K562 (cell line): Measurements from ENCODE around the gene SORBS2. TPM values are rescaled to one million over a fixed set of nuclear protein-coding genes. Genes with fewer than 3 reads are reported as not detected.

Experiments
- ATAC-seq: fragments of 200-7000 bp; cut with Tn5 transposase; 3 replicates; pipeline ENCODE4 v1.9.1; 2020; ENCODE audit warnings: moderate library complexity
- BruUV-seq: library from RNA; stranded (reverse); fragments of 400-500 nt; replicated peaks from 2 replicates; lab custom pipeline; 2021; lab: Mats Ljungman, UMichigan
- CTCF ChIA-PET: fragments of 300-600 bp; formaldehyde crosslinking; extraction: SDS; loops from one replicate; lab custom pipeline; 2021; ENCODE audit warnings: low intra/inter-chr PET ratio; lab: Yijun Ruan, JAX
- POLR2A ChIA-PET: fragments of 300-600, 350-650 bp; sonication (Branson Sonifier 250); formaldehyde crosslinking; extraction: SDS; loops from one replicate; lab custom pipeline; 2021; ENCODE audit warnings: antibody characterized with exemption, inconsistent platforms; lab: Yijun Ruan, JAX
- DNase-seq, 4 experiments: peaks; one replicate each; pipeline versions ENCODE4 v3.0.0 to v3.0.0-alpha.2; 2011 to 2018; ENCODE audit warnings: low spot score in 3 of 4, mixed read lengths in 3 of 4; ENCODE audit errors: extremely low read depth in 1 of 4
- FAIRE-seq: peaks from 2 replicates; lab custom pipeline; 2011; peaks lifted over from hg19 to GRCh38; lab: Jason Lieb, UNC
- H2AFZ ChIP-seq: 2 replicates; pipeline ENCODE4 v1.6.0; 2011; ENCODE audit warnings: low read depth, low read length, control low read depth, inconsistent platforms
- H3K27ac ChIP-seq: fragments of 200-600 bp; 3 replicates; pipeline ENCODE4 v1.8.0; 2011; ENCODE audit warnings: low read depth, mild to moderate bottlenecking, control low read depth, inconsistent platforms, low read length, moderate library complexity, mixed read lengths; ENCODE audit errors: extremely low read depth
- H3K27me3 ChIP-seq, 2 experiments: fragments of 300-600 bp in 1 of 2; 2 replicates in 1 of 2; 3 replicates in 1 of 2; pipeline versions ENCODE4 v1.6.0 to v1.8.0; 2011; ENCODE audit warnings: inconsistent platforms in 2 of 2, low read length in 2 of 2, mild to moderate bottlenecking in 1 of 2, mixed read lengths in 1 of 2, moderate library complexity in 1 of 2; ENCODE audit not compliant: control insufficient read depth in 2 of 2, insufficient read depth in 2 of 2
- H3K36me3 ChIP-seq: fragments of 300-600 bp; 3 replicates; pipeline ENCODE4 v1.8.0; 2011; ENCODE audit warnings: mild to moderate bottlenecking, low read length, inconsistent platforms; ENCODE audit not compliant: control insufficient read depth, insufficient read depth
- H3K4me1 ChIP-seq, 2 experiments: fragments of 200-600 bp in 1 of 2; replicated peaks in 1 of 2; 2 replicates in 1 of 2; 3 replicates in 1 of 2; pipeline versions ENCODE4 v1.5.1 to v1.8.0; 2011; ENCODE audit warnings: inconsistent platforms in 2 of 2, low read length in 2 of 2, mild to moderate bottlenecking in 1 of 2, mixed read lengths in 1 of 2, moderate library complexity in 1 of 2; ENCODE audit not compliant: control insufficient read depth in 2 of 2, insufficient read depth in 2 of 2
- H3K4me2 ChIP-seq: 2 replicates; pipeline ENCODE4 v1.6.1; 2011; ENCODE audit warnings: low read length, control low read depth, inconsistent platforms, mixed read lengths; ENCODE audit not compliant: insufficient read depth
- H3K4me3 ChIP-seq: fragments of 200-600 bp; sonication (generic), shearing (Covaris generic); 2 replicates; pipeline ENCODE4 v1.5.1; 2016; ENCODE audit warnings: control low read depth, inconsistent platforms
- H3K79me2 ChIP-seq: fragments of 200-600 bp; 3 replicates; pipeline ENCODE4 v1.8.0; 2011; ENCODE audit warnings: low read length, inconsistent platforms; ENCODE audit not compliant: control insufficient read depth, insufficient read depth
- H3K9ac ChIP-seq, 2 experiments: 2 replicates each; pipeline versions ENCODE4 v1.6.0 to v1.6.1; 2011; ENCODE audit warnings: low read depth in 2 of 2, low read length in 2 of 2, control low read depth in 1 of 2, inconsistent platforms in 1 of 2, mild to moderate bottlenecking in 1 of 2, mixed read lengths in 1 of 2; ENCODE audit not compliant: insufficient read depth in 1 of 2
- H3K9me1 ChIP-seq: one replicate; pipeline ENCODE4 v1.6.0; 2011; ENCODE audit warnings: inconsistent platforms, mild to moderate bottlenecking, low read length, moderate library complexity; ENCODE audit not compliant: control insufficient read depth, insufficient read depth
- H3K9me3 ChIP-seq: replicated peaks from 2 replicates; pipeline ENCODE4 v1.5.1; 2011; ENCODE audit warnings: low read depth, low read length, inconsistent platforms; ENCODE audit not compliant: control insufficient read depth, insufficient read depth
- H4K20me1 ChIP-seq: replicated peaks from 2 replicates; pipeline ENCODE4 v1.6.1; 2011; ENCODE audit warnings: low read length, inconsistent platforms, mixed read lengths; ENCODE audit not compliant: control insufficient read depth, insufficient read depth
- E2F4 ChIP-seq: sonication (generic); formaldehyde crosslinking; IDR thresholded peaks from 2 replicates; pipeline ENCODE4 v1.8.0; 2022; ENCODE audit warnings: mild to moderate bottlenecking, low read depth, missing genetic modification reagents
- E2F8 ChIP-seq: fragments of 450-650 bp; IDR thresholded peaks from 2 replicates; pipeline ENCODE4 v1.7.1; 2018; ENCODE audit warnings: mild to moderate bottlenecking, low read depth; ENCODE audit not compliant: partially characterized antibody
- FOXP1 ChIP-seq: sonication (generic); formaldehyde crosslinking; IDR thresholded peaks from 2 replicates; pipeline ENCODE4 v1.8.0; 2022; ENCODE audit warnings: mild to moderate bottlenecking, missing genetic modification reagents
- MAX ChIP-seq: sonication (generic); formaldehyde crosslinking; IDR thresholded peaks from 2 replicates; pipeline ENCODE4 v1.9.0; 2022; ENCODE audit warnings: mild to moderate bottlenecking, missing genetic modification reagents
- MCM2 ChIP-seq: fragments of 450-650 bp; IDR thresholded peaks from 2 replicates; pipeline ENCODE4 v1.6.1; 2017; ENCODE audit warnings: low read depth, mild to moderate bottlenecking
- PTBP1 ChIP-seq: fragments of 200-400 bp; formaldehyde crosslinking; IDR thresholded peaks from 2 replicates; pipeline ENCODE4 v1.6.1; 2017; ENCODE audit warnings: low read depth, low read length
- RBM39 ChIP-seq: fragments of 200-400 bp; formaldehyde crosslinking; optimal IDR thresholded peaks from 2 replicates; pipeline ENCODE3; 2018; ENCODE audit warnings: low read depth, low read length
- RCOR1 ChIP-seq, 2 experiments: IDR thresholded peaks; 2 replicates each; pipeline ENCODE4 v1.6.1; 2012; ENCODE audit warnings: low read depth in 2 of 2, low read length in 2 of 2, borderline replicate concordance in 1 of 2, improper control_type of control experiment in 1 of 2
- SIN3A ChIP-seq, 2 experiments: fragments of 150-350 bp in 1 of 2; IDR thresholded peaks; 2 replicates each; pipeline ENCODE4 v1.6.1; 2011 to 2016; ENCODE audit warnings: borderline replicate concordance in 2 of 2, low read depth in 2 of 2, low read length in 2 of 2, mild to moderate bottlenecking in 2 of 2, moderate library complexity in 2 of 2; ENCODE audit not compliant: control insufficient read depth in 1 of 2
- SMARCB1 ChIP-seq: IDR thresholded peaks from 2 replicates; pipeline ENCODE4 v1.6.1; 2011; ENCODE audit warnings: improper control_type of control experiment, low read depth; ENCODE audit not compliant: insufficient read length
- SOX6 ChIP-seq: fragments of 450-650 bp; IDR thresholded peaks from 2 replicates; pipeline ENCODE4 v1.6.1; 2014; ENCODE audit warnings: mild to moderate bottlenecking
- WGBS: fragments of 100-300 bp; shearing (Covaris generic); methylation state at CpG from one replicate; pipeline ENCODE4 v1.1.6; 2016; ENCODE audit warnings: low coverage, mixed read lengths; ENCODE audit not compliant: insufficient coverage; ENCODE audit errors: missing lambda C conversion rate; 5-methylcytosine and 5-hydroxymethylcytosine counted together
- in situ Hi-C: fragments of 300-500 bp; cut with MboI; formaldehyde crosslinking; loops from 4 replicates; pipeline ENCODE4 v1.15.0; 2018; ENCODE audit warnings: inconsistent platforms, mixed read lengths
- intact Hi-C: fragments of 100-400 bp; cut with micrococcal nuclease; formaldehyde crosslinking; loops from 2 replicates; pipeline ENCODE4 v1.14.2; 2022
- polyA plus RNA-seq, 8 experiments: library from polyadenylated mRNA; depleted of rRNA in 4 of 8; stranded (reverse) in 5 of 8; unstranded in 3 of 8; fragments of >200 nt; fragmentation: Nextera tagmentation in 2 of 8; fragmentation: Illumina TruSeq in 1 of 8; extraction: Ambion mirVana in 2 of 8; extraction: Trizol in 1 of 8; gene quantifications; 2 replicates each; pipeline versions ENCODE4 v1.2.1 to v1.2.3, GENCODE V29; 2011 to 2014; ENCODE audit warnings: inconsistent platforms in 1 of 8, missing spikeins in 1 of 8
- total RNA-seq, 7 experiments: library from RNA; depleted of rRNA in 6 of 7; stranded (reverse); fragments of >200 nt in 6 of 7; fragmentation: Illumina TruSeq in 2 of 7; extraction: Trizol in 2 of 7; gene quantifications; 2 replicates each; pipeline versions ENCODE4 v1.2.1 to v1.2.3, GENCODE V29; 2011 to 2021; ENCODE audit warnings: low replicate concordance in 1 of 7

SORBS2 gene
- total and polyA plus RNA-seq, 9 of the 15 experiments (the other 6 are each of a cell fraction or from before 2014, with no cell fraction given), result 0.29 TPM; not detected in 8

- intact Hi-C loops, result no loop called here
- Histone ChIP-seq H3K9me1 (no peaks in the 10 kb centered on the region), H2AFZ (no peak overlapping the region), H3K27ac (no peak overlapping the region), H3K9ac (no peak overlapping the region), H3K27me3 (peaks cover 3 to 32% of the 10 kb centered on the region in 2 experiments), H3K9me3 (no peaks in the 10 kb centered on the region), H3K79me2 (no peaks in the 10 kb centered on the region), H3K4me2 (no peak overlapping the region), H3K4me1 (no peaks in the 10 kb centered on the region), H3K36me3 (no peaks in the 10 kb centered on the region), H3K4me3 (no peak overlapping the region), H4K20me1 (no peaks in the 10 kb centered on the region)
- 0% methylated on average over 4 of the region's 4 CpGs for WGBS
- TF ChIP-seq MAX (CRISPR knock-in tag), result no peak
- FAIRE-seq (no peak), ATAC-seq (no peak), DNase-seq (no peak)
- ChIA-PET POLR2A (interaction anchor here (0.9 kb wide), 1 partner anchor 11 kb away, joined by 6 read pairs; no protein-coding TSS in a partner anchor), CTCF (no interaction called here)
- no TSS peak for BruUV-seq
- in situ Hi-C loops, result loop anchor here (10.0 kb wide), 1 partner anchor 370 kb away; no protein-coding TSS in a partner anchor
Observed at GRCh38 chr4:185654965-185655554, 156.9 kb downstream of the SORBS2 start.

- Histone ChIP-seq H3K9me3 (no peaks in the 10 kb centered on the region), H3K9me1 (no peaks in the 10 kb centered on the region), H3K4me3 (no peak overlapping the region), H3K27ac (no peak overlapping the region), H4K20me1 (no peaks in the 10 kb centered on the region), H3K9ac (no peak overlapping the region), H2AFZ (no peak overlapping the region), H3K4me2 (no peak overlapping the region), H3K27me3 (peaks cover 3 to 28% of the 10 kb centered on the region in 2 experiments; a peak in 3 of 5 replicates), H3K4me1 (no peaks in the 10 kb centered on the region), H3K36me3 (no peaks in the 10 kb centered on the region), H3K79me2 (no peaks in the 10 kb centered on the region)
- FAIRE-seq (no peak), ATAC-seq (no peak), DNase-seq (no peak)
- CTCF ChIA-PET, result no interaction called here
- POLR2A ChIA-PET, result interaction anchor here (0.9 kb wide), 1 partner anchor 11 kb away, joined by 6 read pairs; no protein-coding TSS in a partner anchor
- in situ Hi-C loops, result loop anchor here (10.0 kb wide), 1 partner anchor 370 kb away; no protein-coding TSS in a partner anchor
- WGBS, result 0% methylated on average over 3 of the region's 3 CpGs
- no TSS peak for BruUV-seq
- intact Hi-C loops, result no loop called here
- no peak for TF ChIP-seq FOXP1
- TF ChIP-seq MCM2, result no peak
- no peak for TF ChIP-seq PTBP1
- TF ChIP-seq E2F4 (CRISPR knock-in tag), result no peak
- no peak for TF ChIP-seq RBM39
- no peak for TF ChIP-seq RCOR1 (IDR thresholded peaks at IDR 0.05; ENCODE audit: borderline replicate concordance in 1 of 2, low read depth in 2 of 2, low read length in 2 of 2)
- no peak for TF ChIP-seq SIN3A (IDR thresholded peaks at IDR 0.05; ENCODE audit: borderline replicate concordance in 2 of 2, control insufficient read depth in 1 of 2, low read depth in 2 of 2, low read length in 2 of 2)
- TF ChIP-seq SMARCB1, result no peak
- TF ChIP-seq SOX6, result no peak
- TF ChIP-seq E2F8, result no peak
Observed at GRCh38 chr4:185654311-185654710, 157.7 kb downstream of the SORBS2 start.
